NK-92 (cell line): ENCODE measurements around the gene CRNN.

ENCODE experiments used
- DNase-seq: peaks from one replicate; lab custom pipeline; 2025; ENCODE audit not compliant: unreplicated experiment; lab: John Stamatoyannopoulos, UW

Gene CRNN

GRCh38 chr1:152426731-152427130 is 12.7 kb upstream of the CRNN start:
- DNase-seq, result no peak

DNA sequence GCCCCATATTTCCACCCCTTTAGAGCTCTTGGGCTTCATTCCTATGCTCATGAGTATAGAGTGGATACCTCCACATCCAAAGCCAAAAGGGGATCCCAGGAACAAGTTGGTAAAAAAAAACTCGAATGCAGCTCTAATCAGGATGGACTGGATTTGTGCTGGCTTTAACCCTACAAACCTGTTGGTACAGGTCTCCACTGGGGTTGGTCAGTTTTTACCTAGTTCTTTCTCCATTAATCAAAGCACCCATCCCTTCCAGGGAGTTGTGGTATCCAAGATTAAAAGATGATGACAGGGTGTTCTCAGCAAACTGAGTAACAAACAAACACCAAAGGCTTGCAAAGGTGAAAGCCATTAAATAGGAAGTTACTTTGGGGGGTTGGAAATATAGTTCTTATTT is 5.9 kb upstream of the CRNN start:
- DNase-seq, result no peak

DNA sequence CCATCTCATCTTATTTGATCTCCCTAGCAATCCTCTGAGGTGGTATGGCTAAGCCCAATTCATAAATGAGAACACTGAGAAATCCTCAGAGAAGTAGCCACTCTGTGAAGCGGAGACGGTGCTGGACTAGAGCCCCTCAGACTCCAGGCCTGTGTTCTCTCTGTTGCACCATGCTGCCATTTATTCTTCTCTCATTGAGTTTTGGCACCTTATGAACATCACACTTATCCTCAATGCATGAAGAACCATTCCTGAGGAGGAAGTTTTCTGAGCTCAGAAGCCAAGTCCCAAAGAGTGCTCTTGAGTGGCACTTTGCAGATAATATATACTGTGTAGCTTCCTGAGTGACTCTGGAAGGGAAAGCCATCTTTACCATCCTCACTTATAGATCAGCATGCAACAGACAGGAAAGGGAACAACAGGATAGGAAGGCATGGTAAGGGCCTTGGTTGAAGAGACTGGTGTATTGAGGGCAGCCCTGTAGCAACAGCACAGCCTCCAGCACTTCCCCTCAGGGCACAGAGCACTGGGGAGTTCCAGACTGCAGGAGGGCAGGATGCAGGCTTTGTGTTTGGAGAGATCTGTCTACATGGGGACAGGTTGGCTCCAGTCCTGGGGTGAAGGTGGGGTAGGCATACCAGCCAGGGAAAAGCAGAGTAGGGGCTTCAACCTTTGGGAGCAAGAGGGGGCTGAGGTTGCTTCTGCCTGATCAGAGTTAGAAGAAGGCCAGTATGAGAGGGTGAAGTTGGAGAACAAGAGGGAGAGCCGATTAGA is 1.6 kb upstream of the CRNN start:
- DNase-seq, result no peak

GRCh38 chr1:152412756-152413155 is 1.3 kb downstream of the CRNN start:
- no peak for DNase-seq

GRCh38 chr1:152411134-152411533 is 2.9 kb downstream of the CRNN start:
- DNase-seq, result no peak

DNA sequence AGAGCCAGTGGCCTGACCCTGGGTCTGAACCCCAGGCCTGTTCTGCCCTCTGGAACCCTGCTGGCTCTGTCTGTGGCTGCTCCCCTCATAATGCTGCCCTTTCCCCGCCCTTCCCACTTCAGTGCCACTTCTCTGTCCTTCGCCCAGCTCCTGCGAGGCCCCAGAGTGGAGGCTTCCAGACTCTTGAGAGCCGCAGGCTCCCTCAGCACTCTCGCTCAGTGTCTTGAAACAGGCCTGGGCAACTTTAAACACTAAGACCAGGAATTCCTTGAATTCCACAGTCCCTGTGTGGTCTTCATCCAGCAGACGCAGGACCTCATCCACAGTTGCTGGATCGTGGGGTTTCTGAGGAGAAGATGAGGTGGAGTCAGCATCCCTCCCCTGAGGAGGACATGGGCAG is 3.5 kb downstream of the CRNN start:
- no peak for DNase-seq

- no peak for DNase-seq
Measured at GRCh38 chr1:152410028-152410427, 4.0 kb downstream of the CRNN start.

DNA sequence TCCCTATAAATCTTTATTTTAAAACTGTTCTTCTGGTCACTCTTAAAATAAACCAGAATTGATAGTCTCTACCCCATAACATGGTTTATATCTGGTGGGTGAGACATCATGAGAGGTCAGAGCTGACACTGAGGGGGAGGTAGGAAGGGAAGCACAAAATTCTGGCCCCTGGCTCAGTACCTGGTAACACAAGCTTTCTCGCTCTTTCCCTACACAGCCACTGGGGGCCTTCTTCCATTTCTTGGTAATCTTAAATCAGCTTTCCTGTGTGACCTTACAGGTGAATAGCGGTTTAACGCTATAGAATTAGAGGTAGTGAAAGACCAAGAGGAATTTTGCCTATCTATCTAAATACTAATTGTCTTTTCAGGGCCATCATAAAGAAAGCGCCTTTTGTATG is 5.4 kb downstream of the CRNN start:
- DNase-seq, result no peak

DNA sequence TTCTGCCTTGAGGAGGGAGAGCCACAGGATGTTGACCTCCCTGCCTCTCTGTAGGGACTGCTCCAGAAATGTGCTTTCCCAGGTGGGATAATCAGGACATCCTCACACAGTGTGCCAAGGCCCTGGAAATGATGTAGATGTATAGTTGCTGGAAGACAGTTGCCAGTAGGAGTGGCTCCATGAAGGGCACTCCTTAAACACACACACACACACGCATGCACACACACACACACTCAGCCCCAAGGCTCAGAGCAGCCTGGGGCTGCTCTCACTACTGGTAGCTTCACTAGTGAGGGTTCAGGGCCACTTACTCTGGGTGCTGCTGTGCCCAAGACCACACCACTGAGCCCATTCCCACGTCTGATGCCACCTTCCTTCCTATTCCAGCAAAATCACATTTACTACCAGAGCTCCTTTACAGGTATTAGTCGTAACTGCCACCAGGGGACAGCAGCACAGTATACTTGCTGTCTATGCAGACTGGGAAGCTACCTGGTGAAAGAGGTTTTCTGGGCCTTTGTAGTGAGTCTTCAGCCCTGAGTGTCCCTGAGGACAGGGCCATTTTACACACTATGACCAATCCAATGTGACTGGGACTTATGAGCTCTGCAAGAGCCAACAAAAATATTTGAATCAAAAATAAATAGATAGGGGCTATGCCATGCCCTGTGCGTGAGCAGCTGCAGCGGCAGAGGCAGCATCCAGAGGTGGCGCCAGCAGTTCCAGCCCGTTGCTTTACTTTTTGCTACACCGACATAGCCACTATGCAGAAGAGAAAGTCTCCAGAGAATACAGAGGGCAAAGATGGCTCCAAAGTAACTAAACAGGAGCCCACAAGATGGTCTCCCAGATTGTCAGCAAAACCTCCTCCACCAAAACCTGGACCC is 15.0 kb downstream of the CRNN start:
- no peak for DNase-seq

- DNase-seq, result no peak
Measured at GRCh38 chr1:152397474-152397873, 16.6 kb downstream of the CRNN start.

DNA sequence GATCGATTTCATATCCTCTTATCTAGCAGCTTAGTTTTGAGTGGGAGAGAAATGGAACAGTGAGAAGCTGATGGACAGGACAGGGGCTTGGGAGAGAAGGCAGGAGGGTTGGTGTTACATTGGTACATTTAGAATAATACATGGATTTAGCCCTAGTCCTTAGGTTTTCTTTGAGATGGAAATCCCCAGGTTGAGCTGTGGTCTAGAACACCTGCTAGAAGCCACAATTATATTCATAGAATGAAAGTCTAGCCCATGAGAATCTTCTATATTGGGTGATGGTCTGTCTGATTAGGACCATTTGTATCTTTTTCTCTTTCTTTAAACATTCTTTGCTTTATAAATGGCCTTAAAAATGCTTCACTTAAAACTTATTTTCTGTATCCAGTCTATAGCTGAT is 19.9 kb downstream of the CRNN start:
- DNase-seq, result no peak

GRCh38 chr1:152392909-152393308 is 21.2 kb downstream of the CRNN start:
- DNase-seq, result no peak

DNA sequence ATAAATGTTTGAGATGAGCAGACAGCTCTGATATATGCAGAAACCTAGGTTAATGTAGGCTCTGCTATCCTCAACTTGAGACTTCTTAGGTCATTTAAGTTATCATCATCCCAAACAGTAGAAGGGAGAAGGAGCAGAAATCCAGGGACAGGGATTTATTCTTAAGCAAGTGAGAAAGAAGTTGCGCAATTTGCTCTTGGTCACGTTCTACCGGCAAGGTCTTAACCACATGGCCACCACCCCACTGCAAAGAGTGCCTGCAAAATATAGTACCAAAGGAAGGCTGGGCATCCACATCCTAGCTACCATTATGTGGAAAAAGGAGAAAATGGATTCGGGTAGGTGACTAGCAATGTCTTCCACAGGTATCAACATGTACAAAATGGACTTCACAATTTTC is 25.2 kb downstream of the CRNN start:
- no peak for DNase-seq

DNA sequence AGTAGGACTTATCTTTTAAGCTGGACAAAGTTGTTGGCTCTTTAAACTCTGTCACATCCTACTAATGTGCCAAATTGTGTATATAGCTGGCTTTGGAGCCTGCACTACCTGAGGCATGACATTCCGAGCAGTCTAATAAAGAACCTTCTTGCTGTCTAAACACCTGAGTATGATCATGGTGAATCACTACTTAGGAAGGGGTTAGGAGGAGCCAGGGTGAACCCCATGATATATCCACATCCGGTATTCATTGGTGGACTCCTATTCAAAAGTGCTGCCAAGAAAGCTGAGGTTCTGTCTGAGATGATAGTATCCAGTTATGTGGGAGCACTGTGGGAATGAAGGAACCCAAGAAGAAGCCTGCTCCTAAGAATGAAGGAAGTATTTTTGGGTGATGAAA is 27.1 kb downstream of the CRNN start:
- no peak for DNase-seq

DNA sequence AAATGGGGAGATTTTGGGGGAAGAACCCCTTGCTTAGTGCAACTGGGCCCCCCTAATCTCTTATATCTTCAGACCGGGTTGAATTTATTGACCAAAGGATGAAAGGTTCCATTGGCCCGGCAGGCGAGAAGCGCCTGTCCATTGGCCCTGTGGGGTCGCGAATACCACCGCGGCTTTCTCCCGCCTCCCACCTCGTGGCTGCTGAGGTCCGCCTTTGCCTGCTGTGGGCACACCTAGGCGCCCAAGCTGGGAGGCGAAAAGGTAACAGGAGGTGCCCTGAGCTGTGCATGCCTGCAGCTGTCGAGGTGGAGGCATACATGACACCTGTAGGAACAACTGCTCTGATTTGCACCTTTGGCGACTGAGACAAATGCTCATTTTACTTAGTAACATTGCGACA is 33.1 kb downstream of the CRNN start:
- no peak for DNase-seq

DNA sequence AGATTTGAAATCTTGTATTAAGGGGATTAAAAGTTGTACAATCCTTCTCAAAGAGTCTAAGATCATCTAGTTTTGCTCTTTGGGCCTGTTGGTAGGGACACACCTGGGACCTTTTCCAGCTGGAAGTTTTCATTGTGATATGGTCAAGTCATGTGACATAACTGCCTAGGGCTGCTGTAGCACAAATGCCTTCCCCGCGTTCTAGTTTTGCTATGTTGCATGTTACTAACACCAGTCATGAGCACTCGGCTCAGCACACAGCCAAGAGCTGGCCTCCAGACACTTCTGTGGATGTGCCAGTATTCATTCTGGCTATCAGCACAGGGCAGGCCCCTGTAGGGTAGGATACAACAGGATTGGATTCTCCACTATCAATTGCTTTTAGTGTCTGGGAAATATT is 39.6 kb downstream of the CRNN start:
- no peak for DNase-seq

DNA sequence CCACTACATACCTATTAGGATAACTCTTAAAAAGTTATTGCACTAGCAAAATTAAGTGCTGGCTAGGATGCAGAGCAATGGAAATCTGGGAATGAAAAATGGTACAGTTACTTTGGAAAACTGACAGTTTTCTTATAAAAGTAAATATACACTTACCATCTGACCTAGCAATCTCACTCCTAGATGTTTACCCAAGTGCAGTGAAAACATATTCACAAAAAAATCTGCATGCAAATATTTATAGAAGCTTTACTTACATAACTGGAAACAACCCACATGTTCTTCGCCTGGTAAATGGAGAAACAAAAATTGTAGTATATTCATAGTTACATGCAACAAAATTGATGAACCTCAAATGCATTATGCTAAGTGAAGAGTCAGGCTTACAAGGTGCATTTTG is 41.4 kb downstream of the CRNN start:
- no peak for DNase-seq

DNA sequence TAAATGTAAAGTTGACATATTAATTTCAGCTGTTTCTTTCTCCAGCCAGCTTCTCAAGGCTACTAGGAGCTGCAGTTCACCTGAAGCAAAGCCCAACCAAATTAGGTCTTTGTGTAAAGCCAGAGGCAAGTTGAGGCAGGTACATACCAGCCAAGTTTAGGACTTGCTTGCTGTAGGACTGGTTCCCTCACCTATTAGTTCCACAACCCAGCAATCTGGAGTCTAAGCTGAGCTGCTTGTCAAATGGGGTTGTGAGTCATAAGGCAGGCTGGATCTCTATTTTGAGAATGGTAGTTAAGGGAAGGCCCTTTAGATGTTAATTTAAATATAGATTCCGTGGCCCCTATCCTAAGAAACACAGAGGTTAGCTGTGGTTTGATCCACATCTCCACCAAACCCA is 46.6 kb downstream of the CRNN start:
- DNase-seq, result no peak

DNA sequence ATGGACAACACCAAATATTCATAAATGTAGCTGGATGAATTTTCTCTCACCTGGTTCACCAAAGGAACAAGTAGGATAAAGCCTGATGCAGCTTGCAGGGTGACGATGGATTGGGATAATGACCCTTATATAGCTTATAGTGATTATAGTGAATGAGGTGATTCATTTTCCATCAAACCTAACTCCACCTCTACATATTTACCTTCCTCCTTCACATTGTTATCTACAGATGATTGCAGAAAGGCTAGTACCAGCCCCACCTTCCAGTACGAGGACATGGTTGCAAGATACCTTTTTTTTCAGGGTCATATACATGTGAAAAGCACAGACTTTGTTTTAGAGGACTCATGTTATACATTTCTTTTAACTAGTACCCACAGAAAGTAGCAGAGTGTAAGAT is 54.2 kb downstream of the CRNN start, which contains the start of gene FLG2:
Gene FLG2, minus strand, starts transcription at position 101 of the 400 bp plus-strand sequence. CDS start 1,122 bp downstream, outside the sequence.
- no peak for DNase-seq
